Sigmoid colon (tissue), 4 donors: Measurements from ENCODE around the gene ZFAND2B.

Source experiments
- CTCF ChIP-seq, 4 experiments: fragments of 450-650 bp in 3 of 4; fragments of 200-600 bp in 1 of 4; IDR thresholded peaks; one replicate each; pipeline ENCODE4 v1.5.1; 2016 to 2019; ENCODE audit warnings: antibody characterized with exemption in 4 of 4, mild to moderate bottlenecking in 3 of 4, moderate library complexity in 2 of 4
- EP300 ChIP-seq, 4 donors: sonication (generic); formaldehyde crosslinking; IDR thresholded peaks; one replicate each; pipeline ENCODE4 v1.6.1; 2017; ENCODE audit warnings: antibody characterized with exemption in 4 of 4
- POLR2A ChIP-seq, 2 donors: fragments of 450-650 bp; IDR thresholded peaks; one replicate each; pipeline ENCODE4 v1.6.1; 2016; ENCODE audit warnings: antibody characterized with exemption in 2 of 2, mild to moderate bottlenecking in 2 of 2, moderate library complexity in 2 of 2

- TF ChIP-seq EP300 (IDR thresholded peaks at IDR 0.05) (no peak), POLR2A (IDR thresholded peaks at IDR 0.05) (no peak), CTCF (IDR thresholded peaks at IDR 0.05) (no peak)
Observed at GRCh38 chr2:219181531-219181930, 25.1 kb upstream of the ZFAND2B start.
